Thyroid gland (tissue), 4 donors: ENCODE measurements around the gene PPP5C. TPM values are rescaled to one million over a fixed set of nuclear protein-coding genes. Genes with fewer than 3 reads are reported as not detected.

Experiments used
- DNase-seq, 2 donors: peaks; one replicate each; pipeline ENCODE4 v3.0.0-alpha.2; 2019
- H3K27ac ChIP-seq, 3 donors: fragments of 200-600 bp; sonication (generic); 1 replicate in 2 of 3; 2 replicates in 1 of 3; pipeline ENCODE4 v1.5.1; 2016 to 2019; ENCODE audit warnings: mild to moderate bottlenecking in 1 of 3, moderate library complexity in 1 of 3
- H3K27me3 ChIP-seq: fragments of 200-600 bp; sonication (generic); one replicate; pipeline ENCODE4 v1.5.1; 2019
- H3K36me3 ChIP-seq, 2 donors: fragments of 200-600 bp; sonication (generic); one replicate each; pipeline ENCODE4 v1.5.1; 2016 to 2019
- H3K4me1 ChIP-seq, 2 donors: fragments of 200-600 bp; sonication (generic); one replicate each; pipeline ENCODE4 v1.5.1; 2017 to 2019
- H3K4me3 ChIP-seq, 3 donors: fragments of 200-600 bp; sonication (generic); replicated peaks in 1 of 3; 1 replicate in 2 of 3; 2 replicates in 1 of 3; pipeline ENCODE4 v1.5.1; 2016; ENCODE audit warnings: mild to moderate bottlenecking in 1 of 3
- H3K9me3 ChIP-seq: fragments of 200-600 bp; sonication (generic); one replicate; pipeline ENCODE4 v1.5.1; 2017
- POLR2A ChIP-seq, 2 donors: fragments of 450-650 bp; IDR thresholded peaks; one replicate each; pipeline ENCODE4 v1.6.1; 2017; ENCODE audit warnings: antibody characterized with exemption in 2 of 2, mild to moderate bottlenecking in 2 of 2, moderate library complexity in 1 of 2
- WGBS, 2 donors: methylation state at CpG; one replicate each; pipeline ENCODE4 v1.1.5; 2017; 5-methylcytosine and 5-hydroxymethylcytosine counted together
- intact Hi-C: fragments of 100-400 bp; cut with DNase I; formaldehyde crosslinking; loops from one replicate; pipeline ENCODE4 v1.15.1; 2023
- total RNA-seq, 4 donors: library from RNA; depleted of rRNA; stranded (reverse); fragments of >200 nt; gene quantifications; one replicate each; pipeline ENCODE4 v1.2.3, GENCODE V29; 2016
- TF ChIP-seq, protein P1 (sequence below), 6 experiments: fragments of 200-600 bp in 3 of 6; fragments of 450-650 bp in 3 of 6; sonication (generic) in 3 of 6; IDR thresholded peaks; one replicate each; pipeline ENCODE4 v1.5.1; 2016 to 2019; ENCODE audit warnings: antibody characterized with exemption in 6 of 6, mild to moderate bottlenecking in 2 of 6, inconsistent platforms in 1 of 6, moderate library complexity in 1 of 6

PPP5C gene
- total RNA-seq = 100 to 1,000 TPM in 1 of 4 donors, 10 to 100 TPM in 3; 63.3 to 112 (median 80.7) TPM

GRCh38 chr19:46346821-46347571 lies at the start of gene PPP5C:
Gene PPP5C (plus strand): TSS chr19:46347087. CDS start chr19:46347097, 10 bp downstream.
- no peaks in the 10 kb centered on the region for H3K36me3 ChIP-seq
- WGBS, 2 donors = 0 to 2% methylated on average over 14 to 27 of the region's 62 CpGs
- peak within 1 kb of the TSS; percentile 76 to 90 (median 85) for H3K4me3 ChIP-seq
- no peaks in the 10 kb centered on the region for H3K27me3 ChIP-seq
- peaks cover 45 to 51% of the 10 kb centered on the region in 2 donors for H3K4me1 ChIP-seq
- peak within 1 kb of the TSS; percentile 53 to 90 (median 85) for H3K27ac ChIP-seq
- peak; percentile 94 for DNase-seq
- peak in 1 of 2 donors; percentile 81 for TF ChIP-seq POLR2A (IDR thresholded peaks at IDR 0.05)
- TF ChIP-seq, protein P1, sequence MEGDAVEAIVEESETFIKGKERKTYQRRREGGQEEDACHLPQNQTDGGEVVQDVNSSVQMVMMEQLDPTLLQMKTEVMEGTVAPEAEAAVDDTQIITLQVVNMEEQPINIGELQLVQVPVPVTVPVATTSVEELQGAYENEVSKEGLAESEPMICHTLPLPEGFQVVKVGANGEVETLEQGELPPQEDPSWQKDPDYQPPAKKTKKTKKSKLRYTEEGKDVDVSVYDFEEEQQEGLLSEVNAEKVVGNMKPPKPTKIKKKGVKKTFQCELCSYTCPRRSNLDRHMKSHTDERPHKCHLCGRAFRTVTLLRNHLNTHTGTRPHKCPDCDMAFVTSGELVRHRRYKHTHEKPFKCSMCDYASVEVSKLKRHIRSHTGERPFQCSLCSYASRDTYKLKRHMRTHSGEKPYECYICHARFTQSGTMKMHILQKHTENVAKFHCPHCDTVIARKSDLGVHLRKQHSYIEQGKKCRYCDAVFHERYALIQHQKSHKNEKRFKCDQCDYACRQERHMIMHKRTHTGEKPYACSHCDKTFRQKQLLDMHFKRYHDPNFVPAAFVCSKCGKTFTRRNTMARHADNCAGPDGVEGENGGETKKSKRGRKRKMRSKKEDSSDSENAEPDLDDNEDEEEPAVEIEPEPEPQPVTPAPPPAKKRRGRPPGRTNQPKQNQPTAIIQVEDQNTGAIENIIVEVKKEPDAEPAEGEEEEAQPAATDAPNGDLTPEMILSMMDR (IDR thresholded peaks at IDR 0.05) = peak; percentile 33 to 83 (median 66)
- intact Hi-C loops = loop anchor here (10.0 kb wide), 1 partner anchor 62 kb away; no protein-coding TSS in a partner anchor
- H3K9me3 ChIP-seq = no peaks in the 10 kb centered on the region

- Histone ChIP-seq H3K4me1 (peaks cover 36 to 53% of the 10 kb centered on the region in 2 donors), H3K27ac (peak overlapping the region; percentile 76 to 83 (median 80)), H3K9me3 (no peaks in the 10 kb centered on the region), H3K27me3 (no peaks in the 10 kb centered on the region), H3K36me3 (no peaks in the 10 kb centered on the region), H3K4me3 (peak overlapping the region in 2 of 3 donors; percentile 16 to 31)
- intact Hi-C loops = no loop called here
- DNase-seq = peak; percentile 34 to 45
- TF ChIP-seq POLR2A (IDR thresholded peaks at IDR 0.05) = no peak
- TF ChIP-seq, protein P1 (IDR thresholded peaks at IDR 0.05) = peak in 1 of 6 experiments; percentile 12
- WGBS, 2 donors = 22 to 25% methylated on average over 6 to 18 of the region's 19 CpGs
Observed at GRCh38 chr19:46297700-46298478, 49.0 kb upstream of the PPP5C start.

DNA sequence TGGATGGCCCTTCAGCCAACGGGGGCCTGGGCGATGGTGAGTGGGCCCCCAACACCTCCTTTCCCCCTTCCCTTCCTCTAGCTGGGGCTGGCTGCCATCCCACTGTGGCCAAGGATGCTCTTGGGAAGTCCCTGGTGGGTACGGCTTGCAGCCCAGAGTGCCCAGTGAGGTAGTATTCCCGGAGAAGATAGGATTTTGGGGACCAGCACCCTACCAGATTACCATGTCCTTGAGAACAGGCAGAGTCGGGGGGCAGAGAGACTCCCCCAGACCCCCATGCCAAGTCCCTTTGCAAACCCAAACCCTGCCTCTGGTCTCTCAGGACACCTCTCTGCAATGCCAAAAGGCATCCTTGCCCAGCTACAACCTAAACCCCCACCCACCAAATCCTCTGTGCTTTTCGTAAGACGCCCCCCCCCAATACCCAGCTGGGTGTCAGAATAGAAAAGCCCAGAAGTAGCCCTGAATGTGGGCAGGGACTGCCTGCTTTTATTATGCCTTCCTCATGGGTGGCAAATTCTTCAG lies 48.3 kb upstream of the PPP5C start:
- Histone ChIP-seq H3K27ac (peak overlapping the region; percentile 76 to 83 (median 80)), H3K9me3 (no peaks in the 10 kb centered on the region), H3K36me3 (no peaks in the 10 kb centered on the region), H3K4me1 (peaks cover 41 to 53% of the 10 kb centered on the region in 2 donors), H3K4me3 (peak overlapping the region in 2 of 3 donors; percentile 16 to 31), H3K27me3 (no peaks in the 10 kb centered on the region)
- WGBS, 2 donors = 5 to 21% methylated on average over 4 to 7 of the region's 7 CpGs
- no peak for TF ChIP-seq POLR2A (IDR thresholded peaks at IDR 0.05)
- TF ChIP-seq, protein P1 (IDR thresholded peaks at IDR 0.05) = peak in 1 of 6 experiments; percentile 2
- intact Hi-C loops = no loop called here
- DNase-seq = no peak

DNA sequence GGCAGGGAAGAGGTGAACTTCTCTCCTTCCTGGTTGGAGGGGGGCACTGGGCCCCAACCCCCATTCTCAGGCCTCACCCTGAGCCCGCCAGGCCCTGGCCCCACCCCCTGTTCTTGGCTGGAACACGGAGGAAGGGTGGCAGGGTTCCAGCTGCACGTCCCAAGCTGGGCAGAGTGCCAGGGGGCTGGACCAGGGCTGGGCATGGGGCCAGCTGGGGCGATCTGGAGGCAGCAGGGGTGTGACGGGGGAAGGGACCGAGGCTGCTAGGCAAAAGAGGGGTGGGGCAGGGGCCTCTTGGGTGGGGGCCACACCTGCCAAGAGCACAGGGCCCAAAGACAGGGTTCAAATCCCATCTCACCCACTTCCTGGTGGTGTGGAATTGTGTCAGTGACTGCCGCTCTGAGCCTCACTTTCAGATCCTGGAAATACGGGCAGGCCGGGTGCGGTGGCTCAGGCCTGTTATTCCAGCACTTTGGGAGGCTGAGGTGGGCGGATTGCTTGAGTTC lies 47.8 kb upstream of the PPP5C start:
- intact Hi-C loops = no loop called here
- TF ChIP-seq, protein P1 (IDR thresholded peaks at IDR 0.05) = no peak
- TF ChIP-seq POLR2A (IDR thresholded peaks at IDR 0.05) = peak in 1 of 2 donors; percentile 29

More for the DNA sequence above, 47.8 kb upstream of the PPP5C start:
- peak overlapping the region in 1 of 3 donors; percentile 16 for H3K4me3 ChIP-seq
- H3K27ac ChIP-seq = peak overlapping the region; percentile 76 to 83 (median 80)
- no peaks in the 10 kb centered on the region for H3K36me3 ChIP-seq
- no peaks in the 10 kb centered on the region for H3K27me3 ChIP-seq
- peaks cover 45 to 56% of the 10 kb centered on the region in 2 donors for H3K4me1 ChIP-seq
- DNase-seq = peak; percentile 98 to 99
- H3K9me3 ChIP-seq = no peaks in the 10 kb centered on the region
- 18 to 24% methylated on average over 7 to 9 of the region's 11 CpGs for WGBS, 2 donors
